ENCODE measurements around the gene ADGRB2. TPM values are rescaled to one million over a fixed set of nuclear protein-coding genes. Genes with fewer than 3 reads are reported as not detected.

The ADGRB2 gene
- total RNA-seq, 1 donor from 2014 or later, result 7.1 TPM

DNA sequence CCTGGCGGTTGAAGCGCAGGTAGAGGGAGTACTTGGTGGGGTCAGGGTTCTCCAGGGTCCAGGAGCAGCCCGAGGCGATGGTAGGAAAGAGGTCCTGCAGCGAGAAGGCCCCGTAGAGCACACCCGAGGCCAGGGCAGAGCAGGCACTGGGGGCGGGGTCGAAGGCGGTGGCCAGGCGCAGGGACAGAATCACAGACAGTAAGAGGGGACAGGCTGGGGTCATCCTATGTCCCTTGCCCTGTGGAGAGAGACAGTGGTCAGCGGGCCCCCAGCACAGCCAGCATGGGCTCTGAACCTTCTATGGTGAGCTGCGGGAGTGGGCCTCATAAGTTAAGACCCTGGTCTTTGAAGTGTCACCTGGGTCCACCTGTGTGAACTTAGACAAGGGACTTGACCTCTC lies 7.6 kb downstream of the ADGRB2 start:
- no peak overlapping the region for H3K4me3 ChIP-seq
- H3K27ac ChIP-seq, result no peak overlapping the region
- no peaks in the 10 kb centered on the region for H3K36me3 Mint-ChIP-seq
- peaks cover 4% of the 10 kb centered on the region for H3K79me2 ChIP-seq (ENCODE audit: low read depth)
- H3K9ac ChIP-seq, result no peak overlapping the region
- no peaks in the 10 kb centered on the region for H3K9me3 ChIP-seq (ENCODE audit: low read depth)
- H3K4me1 Mint-ChIP-seq, result peaks cover 50% of the 10 kb centered on the region
- no peak overlapping the region for H2AFZ ChIP-seq (replicated peaks)
- peaks cover 14% of the 10 kb centered on the region for H4K20me1 ChIP-seq (ENCODE audit: low read depth)
- peaks cover 9% of the 10 kb centered on the region for H3K27me3 Mint-ChIP-seq (ENCODE audit: insufficient read depth, low read depth)
- TF ChIP-seq EZH2phosphoT487 (IDR thresholded peaks at IDR 0.05), result no peak
- TF ChIP-seq, protein P1, sequence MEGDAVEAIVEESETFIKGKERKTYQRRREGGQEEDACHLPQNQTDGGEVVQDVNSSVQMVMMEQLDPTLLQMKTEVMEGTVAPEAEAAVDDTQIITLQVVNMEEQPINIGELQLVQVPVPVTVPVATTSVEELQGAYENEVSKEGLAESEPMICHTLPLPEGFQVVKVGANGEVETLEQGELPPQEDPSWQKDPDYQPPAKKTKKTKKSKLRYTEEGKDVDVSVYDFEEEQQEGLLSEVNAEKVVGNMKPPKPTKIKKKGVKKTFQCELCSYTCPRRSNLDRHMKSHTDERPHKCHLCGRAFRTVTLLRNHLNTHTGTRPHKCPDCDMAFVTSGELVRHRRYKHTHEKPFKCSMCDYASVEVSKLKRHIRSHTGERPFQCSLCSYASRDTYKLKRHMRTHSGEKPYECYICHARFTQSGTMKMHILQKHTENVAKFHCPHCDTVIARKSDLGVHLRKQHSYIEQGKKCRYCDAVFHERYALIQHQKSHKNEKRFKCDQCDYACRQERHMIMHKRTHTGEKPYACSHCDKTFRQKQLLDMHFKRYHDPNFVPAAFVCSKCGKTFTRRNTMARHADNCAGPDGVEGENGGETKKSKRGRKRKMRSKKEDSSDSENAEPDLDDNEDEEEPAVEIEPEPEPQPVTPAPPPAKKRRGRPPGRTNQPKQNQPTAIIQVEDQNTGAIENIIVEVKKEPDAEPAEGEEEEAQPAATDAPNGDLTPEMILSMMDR (IDR thresholded peaks at IDR 0.05), result no peak
- no peak for TF ChIP-seq EZH2 (IDR thresholded peaks at IDR 0.05)
- no peaks in the 10 kb centered on the region for H3K36me3 ChIP-seq
- peaks cover 19% of the 10 kb centered on the region for H3F3A ChIP-seq (ENCODE audit: low read depth)
- H3K4me2 ChIP-seq, result no peak overlapping the region
- no peak overlapping the region for H3K27ac Mint-ChIP-seq
- peaks cover 28% of the 10 kb centered on the region for H3K4me1 ChIP-seq
- H3K9me3 Mint-ChIP-seq, result no peaks in the 10 kb centered on the region
- peaks cover 3% of the 10 kb centered on the region for H3K27me3 ChIP-seq
- H3K4me3 Mint-ChIP-seq, result no peak overlapping the region
- no peak for DNase-seq (ENCODE audit: low spot score)

DNA sequence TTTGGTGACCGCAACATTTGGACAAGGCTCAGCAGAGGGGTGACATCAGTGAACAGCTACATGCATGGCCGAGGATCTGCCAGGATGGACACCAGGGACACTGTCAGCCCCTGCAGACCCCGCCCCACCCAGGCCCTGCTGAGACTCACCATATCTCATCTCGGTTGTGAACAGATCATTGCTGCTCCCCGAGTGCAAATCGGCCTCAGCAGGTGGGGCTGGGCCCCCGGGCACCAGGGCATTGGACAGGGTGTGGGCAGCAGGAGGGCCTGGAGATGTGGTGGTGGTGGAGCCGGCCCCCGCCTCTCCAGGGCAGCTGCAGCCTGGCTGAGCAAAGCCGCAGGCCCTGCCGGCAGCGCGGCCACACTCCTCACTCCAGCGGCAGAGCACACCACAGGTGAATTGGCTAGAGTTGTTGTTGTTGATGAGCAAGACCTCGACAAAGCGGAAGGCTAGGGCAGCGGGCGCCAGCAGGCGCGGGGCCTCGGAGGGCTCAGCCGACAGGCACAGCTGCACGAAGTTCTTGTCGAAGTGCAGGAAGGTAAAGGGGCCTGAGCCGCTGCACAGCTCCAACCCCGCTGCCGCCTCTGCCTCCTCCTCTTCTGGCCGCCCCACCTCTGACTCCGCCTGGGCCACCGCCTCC lies 8.2 kb downstream of the ADGRB2 start:
- Histone ChIP-seq H3K27me3 (no peaks in the 10 kb centered on the region), H3K36me3 (no peaks in the 10 kb centered on the region), H3K9me3 (ENCODE audit: low read depth) (no peaks in the 10 kb centered on the region), H3F3A (ENCODE audit: low read depth) (peaks cover 13% of the 10 kb centered on the region), H3K4me2 (no peak overlapping the region), H3K79me2 (ENCODE audit: low read depth) (peaks cover 4% of the 10 kb centered on the region), H3K4me1 (peaks cover 22% of the 10 kb centered on the region), H3K27ac (no peak overlapping the region), H3K9ac (no peak overlapping the region), H2AFZ (replicated peaks) (no peak overlapping the region), H3K4me3 (no peak overlapping the region), H4K20me1 (ENCODE audit: low read depth) (peaks cover 8% of the 10 kb centered on the region)
- no peaks in the 10 kb centered on the region for H3K9me3 Mint-ChIP-seq
- TF ChIP-seq, protein P1 (IDR thresholded peaks at IDR 0.05), result no peak
- no peak for TF ChIP-seq EZH2 (IDR thresholded peaks at IDR 0.05)
- TF ChIP-seq EZH2phosphoT487 (IDR thresholded peaks at IDR 0.05), result no peak
- peaks cover 49% of the 10 kb centered on the region for H3K4me1 Mint-ChIP-seq
- H3K4me3 Mint-ChIP-seq, result no peak overlapping the region
- no peak for DNase-seq (ENCODE audit: low spot score)
- H3K27ac Mint-ChIP-seq, result no peak overlapping the region
- H3K36me3 Mint-ChIP-seq, result no peaks in the 10 kb centered on the region
- peaks cover 9% of the 10 kb centered on the region for H3K27me3 Mint-ChIP-seq (ENCODE audit: insufficient read depth, low read depth)

DNA sequence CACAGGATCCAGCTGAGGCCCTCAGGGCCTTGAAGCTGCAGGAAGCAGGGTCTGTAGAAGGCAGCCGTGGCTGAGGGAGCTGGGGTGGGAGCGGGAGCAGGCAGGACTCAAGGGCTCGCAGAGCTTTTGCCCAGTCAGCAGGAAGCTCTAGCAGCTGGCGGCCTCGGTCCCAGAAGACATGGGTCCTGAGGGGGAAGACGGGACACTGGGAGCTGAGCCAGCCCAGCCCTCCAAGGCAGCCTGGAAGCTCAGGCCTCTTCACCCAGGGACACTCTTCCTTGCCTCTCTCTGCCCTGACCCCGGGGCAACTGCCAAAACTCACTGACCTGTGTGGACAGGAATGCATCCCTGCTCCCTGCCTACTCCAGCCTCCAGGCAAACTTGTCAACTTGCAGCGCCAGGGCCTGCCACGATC lies 8.9 kb downstream of the ADGRB2 start:
- Histone ChIP-seq H3K4me2 (no peak overlapping the region), H3K27ac (no peak overlapping the region), H3K79me2 (ENCODE audit: low read depth) (peaks cover 4% of the 10 kb centered on the region), H3F3A (ENCODE audit: low read depth) (peaks cover 5% of the 10 kb centered on the region), H3K27me3 (no peaks in the 10 kb centered on the region), H3K9ac (no peak overlapping the region), H3K9me3 (ENCODE audit: low read depth) (no peaks in the 10 kb centered on the region), H3K4me1 (peaks cover 20% of the 10 kb centered on the region), H4K20me1 (ENCODE audit: low read depth) (peaks cover 8% of the 10 kb centered on the region), H3K36me3 (no peaks in the 10 kb centered on the region), H3K4me3 (no peak overlapping the region), H2AFZ (replicated peaks) (no peak overlapping the region)
- Mint-ChIP-seq H3K27me3 (ENCODE audit: insufficient read depth, low read depth) (peaks cover 9% of the 10 kb centered on the region), H3K4me1 (peaks cover 51% of the 10 kb centered on the region), H3K4me3 (peak overlapping the region; percentile 14), H3K36me3 (no peaks in the 10 kb centered on the region), H3K9me3 (no peaks in the 10 kb centered on the region), H3K27ac (peak overlapping the region; percentile 16)
- no peak for DNase-seq (ENCODE audit: low spot score)
- TF ChIP-seq EZH2 (IDR thresholded peaks at IDR 0.05) (no peak), EZH2phosphoT487 (IDR thresholded peaks at IDR 0.05) (no peak)
- TF ChIP-seq, protein P1 (IDR thresholded peaks at IDR 0.05), result no peak
